ENCODE results near the gene INHBC. TPM values are rescaled to one million over a fixed set of nuclear protein-coding genes. Genes with fewer than 3 reads are reported as not detected.

Gene INHBC
- total and polyA plus RNA-seq, 2 donors from 2014 or later, result not detected

DNA sequence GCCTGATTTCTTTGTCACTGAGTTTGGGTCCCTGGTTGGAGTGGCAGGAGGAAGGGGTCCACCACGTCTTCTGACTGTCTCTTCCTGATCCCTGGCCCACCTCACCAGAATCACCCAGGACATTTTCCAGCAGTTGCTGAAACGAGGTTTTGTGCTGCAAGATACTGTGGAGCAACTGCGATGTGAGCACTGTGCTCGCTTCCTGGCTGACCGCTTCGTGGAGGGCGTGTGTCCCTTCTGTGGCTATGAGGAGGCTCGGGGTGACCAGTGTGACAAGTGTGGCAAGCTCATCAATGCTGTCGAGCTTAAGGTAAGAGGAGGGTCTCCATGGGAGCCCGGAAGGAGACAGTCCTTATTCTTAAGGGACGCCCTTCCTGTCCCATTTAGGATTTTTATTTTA, 65.6 kb downstream of the INHBC start:
- Histone ChIP-seq H3K4me1 (ENCODE audit: control insufficient read depth in 2 of 3, insufficient read depth in 2 of 3, low read depth in 1 of 3, low read length in 3 of 3) (no peaks in the 10 kb centered on the region), H3K4me3 (ENCODE audit: low read length in 3 of 3) (no peak overlapping the region), H3K36me3 (ENCODE audit: control insufficient read depth in 2 of 3, insufficient read depth in 3 of 3, low read length in 3 of 3) (peaks cover 4 to 47% (median 26%) of the 10 kb centered on the region in 3 donors), H3K9me3 (ENCODE audit: control insufficient read depth in 2 of 3, insufficient read depth in 1 of 3, low read length in 3 of 3) (no peaks in the 10 kb centered on the region), H3K9ac (ENCODE audit: low read length in 3 of 3) (no peak overlapping the region), H3K27ac (ENCODE audit: low read depth in 2 of 2, low read length in 2 of 2) (no peak overlapping the region), H3K27me3 (ENCODE audit: control insufficient read depth, insufficient read depth, low read length) (no peaks in the 10 kb centered on the region)
- FAIRE-seq (no peak), DNase-seq (no peak)
- no peak for TF ChIP-seq CTCF (IDR thresholded peaks at IDR 0.05; ENCODE audit: borderline replicate concordance, extremely low read depth, insufficient read depth)
- intact Hi-C loops (cut with DNase I), result no loop called here

Other genes starting within 250 kb of the INHBC start
- gene NXPH4, start 218.0 kb upstream of the INHBC start, total RNA-seq, result 0.16 TPM
- gene NXPH4, start 218.0 kb upstream of the INHBC start, polyA plus RNA-seq (ENCODE audit: insufficient read depth, low read depth, low replicate concordance), result 0.71 TPM
- gene SHMT2, start 205.1 kb upstream of the INHBC start, total RNA-seq, result 70.1 TPM
- 49.3 TPM for gene SHMT2, start 205.1 kb upstream of the INHBC start, polyA plus RNA-seq (ENCODE audit: insufficient read depth, low read depth, low replicate concordance)
- 3.1 TPM for gene STAC3, start 183.6 kb upstream of the INHBC start, total RNA-seq
- 1.5 TPM for gene STAC3, start 183.6 kb upstream of the INHBC start, polyA plus RNA-seq (ENCODE audit: insufficient read depth, low read depth, low replicate concordance)
- gene R3HDM2, start 3.7 kb upstream of the INHBC start, total RNA-seq, result 67.3 TPM
- gene R3HDM2, start 3.7 kb upstream of the INHBC start, polyA plus RNA-seq (ENCODE audit: insufficient read depth, low read depth, low replicate concordance), result 16.5 TPM
- 0.19 TPM for gene INHBE, start 20.5 kb downstream of the INHBC start, total RNA-seq
- gene INHBE, start 20.5 kb downstream of the INHBC start, polyA plus RNA-seq (ENCODE audit: insufficient read depth, low read depth, low replicate concordance), result 0.30 TPM
- gene GLI1, start 25.0 kb downstream of the INHBC start, total RNA-seq, result 2.8 TPM
- 1.4 TPM for gene GLI1, start 25.0 kb downstream of the INHBC start, polyA plus RNA-seq (ENCODE audit: insufficient read depth, low read depth, low replicate concordance)
- gene ARHGAP9, start 45.1 kb downstream of the INHBC start, total RNA-seq, result 18.1 TPM
- 3.8 TPM for gene ARHGAP9, start 45.1 kb downstream of the INHBC start, polyA plus RNA-seq (ENCODE audit: insufficient read depth, low read depth, low replicate concordance)
- 158 TPM for gene MARS1, start 53.3 kb downstream of the INHBC start, total RNA-seq
- gene MARS1, start 53.3 kb downstream of the INHBC start, polyA plus RNA-seq (ENCODE audit: insufficient read depth, low read depth, low replicate concordance), result 62.8 TPM
- 34.1 TPM for gene DDIT3, start 85.7 kb downstream of the INHBC start, total RNA-seq
- 83.1 TPM for gene DDIT3, start 85.7 kb downstream of the INHBC start, polyA plus RNA-seq (ENCODE audit: insufficient read depth, low read depth, low replicate concordance)
- 118 TPM for gene MBD6, start 88.0 kb downstream of the INHBC start, total RNA-seq
- 38.4 TPM for gene MBD6, start 88.0 kb downstream of the INHBC start, polyA plus RNA-seq (ENCODE audit: insufficient read depth, low read depth, low replicate concordance)
- gene DCTN2, start 112.4 kb downstream of the INHBC start, total RNA-seq, result 110 TPM
- gene DCTN2, start 112.4 kb downstream of the INHBC start, polyA plus RNA-seq (ENCODE audit: insufficient read depth, low read depth, low replicate concordance), result 133 TPM
- gene KIF5A, start 115.3 kb downstream of the INHBC start, total RNA-seq, result 1.3 TPM
- gene KIF5A, start 115.3 kb downstream of the INHBC start, polyA plus RNA-seq (ENCODE audit: insufficient read depth, low read depth, low replicate concordance), result 0.69 TPM
- 52.4 TPM for gene PIP4K2C, start 156.4 kb downstream of the INHBC start, total RNA-seq
- gene PIP4K2C, start 156.4 kb downstream of the INHBC start, polyA plus RNA-seq (ENCODE audit: insufficient read depth, low read depth, low replicate concordance), result 43.2 TPM
- 34.5 TPM for gene DTX3, start 170.0 kb downstream of the INHBC start, total RNA-seq
- 41.2 TPM for gene DTX3, start 170.0 kb downstream of the INHBC start, polyA plus RNA-seq (ENCODE audit: insufficient read depth, low read depth, low replicate concordance)
- gene ARHGEF25, start 176.7 kb downstream of the INHBC start, total RNA-seq, result 15.0 TPM
- 10.9 TPM for gene ARHGEF25, start 176.7 kb downstream of the INHBC start, polyA plus RNA-seq (ENCODE audit: insufficient read depth, low read depth, low replicate concordance)
- gene B4GALNT1, start 198.4 kb downstream of the INHBC start, total RNA-seq, result 2.0 TPM
- gene B4GALNT1, start 198.4 kb downstream of the INHBC start, polyA plus RNA-seq (ENCODE audit: insufficient read depth, low read depth, low replicate concordance), result 1.6 TPM